Measurements from ENCODE around the gene GRAP2. TPM values are rescaled to one million over a fixed set of nuclear protein-coding genes. Genes with fewer than 3 reads are reported as not detected.

The GRAP2 gene
- total RNA-seq, 4 donors from 2014 or later: 0.27 to 7.2 (median 0.96) TPM

DNA sequence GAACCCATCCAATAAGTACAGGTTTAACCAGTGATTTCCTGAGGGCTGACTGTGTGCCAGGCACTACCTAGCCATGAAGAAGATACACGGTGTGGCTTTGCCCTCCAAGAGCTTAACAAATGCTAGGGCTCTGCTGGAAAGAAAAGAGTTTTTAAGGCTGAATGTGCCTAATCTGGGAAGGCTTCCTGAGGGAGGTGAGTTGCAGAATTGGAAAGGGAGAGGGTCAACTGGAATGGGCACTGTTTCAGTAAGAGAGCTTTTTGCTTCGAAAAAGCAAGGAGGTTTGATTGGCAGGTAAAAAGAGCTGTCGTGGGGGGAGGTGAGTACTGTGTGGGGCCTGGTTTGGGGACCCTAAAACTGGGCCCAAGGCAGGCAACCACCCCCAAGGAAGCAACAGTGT is 96.5 kb downstream of the GRAP2 start:
- H3K27me3 ChIP-seq: no peaks in the 10 kb centered on the region
- WGBS, 2 donors: 83 to 86% methylated on average over 3 of the region's 3 CpGs
- no peak for DNase-seq
- H3K4me3 ChIP-seq (replicated peaks in 1 of 3): no peak overlapping the region
- intact Hi-C loops (cut with DNase I): no loop called here
- no peaks in the 10 kb centered on the region for H3K36me3 ChIP-seq
- H3K9me3 ChIP-seq: no peaks in the 10 kb centered on the region
- peak overlapping the region; percentile 1 to 90 (median 54) for H3K27ac ChIP-seq
- TF ChIP-seq CTCF (IDR thresholded peaks at IDR 0.05): no peak
- TF ChIP-seq POLR2A (IDR thresholded peaks at IDR 0.05): no peak
- peaks cover 48 to 66% of the 10 kb centered on the region in 2 donors for H3K4me1 ChIP-seq

GRCh38 chr22:39997939-39998726 is 97.2 kb downstream of the GRAP2 start:
- Histone ChIP-seq H3K27me3 (no peaks in the 10 kb centered on the region), H3K4me1 (peaks cover 48 to 73% of the 10 kb centered on the region in 2 donors), H3K9me3 (no peaks in the 10 kb centered on the region), H3K36me3 (no peaks in the 10 kb centered on the region), H3K27ac (peak overlapping the region; percentile 1 to 90 (median 54)), H3K4me3 (replicated peaks in 1 of 3) (no peak overlapping the region)
- intact Hi-C loops (cut with DNase I): no loop called here
- peak; percentile 92 for DNase-seq
- 44 to 45% methylated on average over 11 of the region's 11 CpGs for WGBS, 2 donors
- TF ChIP-seq POLR2A (IDR thresholded peaks at IDR 0.05) (no peak), CTCF (IDR thresholded peaks at IDR 0.05) (peak in 1 of 6 experiments; percentile 20)

- no peak for DNase-seq
- H3K4me3 ChIP-seq (replicated peaks in 1 of 3): no peak overlapping the region
- no peaks in the 10 kb centered on the region for H3K36me3 ChIP-seq
- H3K27me3 ChIP-seq: no peaks in the 10 kb centered on the region
- H3K4me1 ChIP-seq: peaks cover 48 to 73% of the 10 kb centered on the region in 2 donors
- intact Hi-C loops (cut with DNase I): no loop called here
- no peak for TF ChIP-seq CTCF (IDR thresholded peaks at IDR 0.05)
- no peak for TF ChIP-seq POLR2A (IDR thresholded peaks at IDR 0.05)
- 81 to 82% methylated on average over 8 to 16 of the region's 16 CpGs for WGBS, 2 donors
- H3K9me3 ChIP-seq: no peaks in the 10 kb centered on the region
- peak overlapping the region; percentile 13 to 42 (median 30) for H3K27ac ChIP-seq
Measured at GRCh38 chr22:39999144-39999757, 98.4 kb downstream of the GRAP2 start.

DNA sequence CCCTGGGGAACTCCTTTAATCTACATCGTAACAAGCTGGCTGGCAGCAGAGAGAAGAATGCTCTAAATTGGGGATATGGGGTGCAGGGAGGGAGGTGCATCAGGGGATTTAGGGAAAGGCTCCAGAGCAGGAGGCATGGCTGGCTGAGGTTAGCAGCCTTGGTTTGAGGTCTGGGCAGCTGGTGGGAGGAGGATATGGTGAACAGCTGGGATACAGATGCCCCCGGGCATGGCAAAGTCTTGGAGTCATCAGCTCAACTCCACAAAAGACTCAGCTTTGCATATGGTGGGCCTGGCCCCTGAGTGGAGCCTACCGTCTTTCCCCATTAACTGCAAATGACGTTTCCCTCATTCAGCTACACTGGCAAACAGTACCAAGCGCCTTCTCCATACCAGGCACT is 99.3 kb downstream of the GRAP2 start:
- no peak overlapping the region for H3K4me3 ChIP-seq (replicated peaks in 1 of 3)
- H3K9me3 ChIP-seq: no peaks in the 10 kb centered on the region
- H3K27ac ChIP-seq: peak overlapping the region in 2 of 3 donors; percentile 30 to 42
- H3K27me3 ChIP-seq: no peaks in the 10 kb centered on the region
- 95% methylated on average over 5 of the region's 5 CpGs for WGBS, 2 donors
- H3K36me3 ChIP-seq: no peaks in the 10 kb centered on the region
- peaks cover 48 to 77% of the 10 kb centered on the region in 2 donors for H3K4me1 ChIP-seq
- no peak for DNase-seq
- TF ChIP-seq CTCF (IDR thresholded peaks at IDR 0.05) (no peak), POLR2A (IDR thresholded peaks at IDR 0.05) (no peak)
- intact Hi-C loops (cut with DNase I): no loop called here

DNA sequence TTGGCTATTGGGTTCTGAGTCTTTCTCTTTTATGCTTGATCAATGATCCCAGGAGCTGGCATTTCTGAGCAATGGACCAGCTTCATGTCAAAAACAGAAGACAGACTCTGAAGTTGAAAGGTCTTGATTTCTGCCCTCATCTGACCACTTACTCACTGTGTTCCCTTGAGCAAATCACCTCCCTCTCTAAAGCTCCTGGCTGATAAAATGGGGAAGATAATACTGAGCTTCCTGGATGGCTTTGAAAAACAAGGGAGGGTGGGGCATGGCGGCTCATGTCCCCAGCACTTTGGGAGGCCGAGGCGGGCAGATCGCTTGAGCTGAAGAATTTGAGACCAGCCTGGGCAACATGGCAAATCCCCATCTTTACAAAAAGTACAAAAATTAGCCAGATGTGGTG is 100.2 kb downstream of the GRAP2 start:
- TF ChIP-seq CTCF (IDR thresholded peaks at IDR 0.05): no peak
- no peak for TF ChIP-seq POLR2A (IDR thresholded peaks at IDR 0.05)
- no peaks in the 10 kb centered on the region for H3K36me3 ChIP-seq
- intact Hi-C loops (cut with DNase I): no loop called here
- no peak overlapping the region for H3K4me3 ChIP-seq (replicated peaks in 1 of 3)
- DNase-seq: no peak
- WGBS, 2 donors: 90 to 96% methylated on average over 4 of the region's 4 CpGs
- H3K4me1 ChIP-seq: peaks cover 45 to 83% of the 10 kb centered on the region in 2 donors
- no peaks in the 10 kb centered on the region for H3K27me3 ChIP-seq
- peak overlapping the region; percentile 18 to 42 (median 27) for H3K27ac ChIP-seq
- no peaks in the 10 kb centered on the region for H3K9me3 ChIP-seq
